Esophagus muscularis mucosa (tissue), 4 donors: ENCODE data around the gene SDK1.

ENCODE experiments used
- EP300 ChIP-seq: sonication (generic); formaldehyde crosslinking; IDR thresholded peaks from one replicate; pipeline ENCODE4 v1.6.1; 2017; ENCODE audit warnings: antibody characterized with exemption
- POLR2A ChIP-seq: fragments of 450-650 bp; IDR thresholded peaks from one replicate; pipeline ENCODE4 v1.6.1; 2017; ENCODE audit warnings: antibody characterized with exemption, moderate library complexity, mild to moderate bottlenecking, low read depth
- POLR2AphosphoS5 ChIP-seq, 2 donors: sonication (generic); formaldehyde crosslinking; IDR thresholded peaks; one replicate each; pipeline ENCODE4 v1.6.1; 2017; ENCODE audit warnings: antibody characterized with exemption in 2 of 2
- TF ChIP-seq, protein P1 (sequence below), 3 experiments: fragments of 200-600 bp in 2 of 3; fragments of 450-650 bp in 1 of 3; sonication (generic) in 2 of 3; IDR thresholded peaks; one replicate each; pipeline ENCODE4 v1.5.1; 2017 to 2019; ENCODE audit warnings: antibody characterized with exemption in 3 of 3, mild to moderate bottlenecking in 2 of 3, moderate library complexity in 1 of 3

- TF ChIP-seq, protein P1, sequence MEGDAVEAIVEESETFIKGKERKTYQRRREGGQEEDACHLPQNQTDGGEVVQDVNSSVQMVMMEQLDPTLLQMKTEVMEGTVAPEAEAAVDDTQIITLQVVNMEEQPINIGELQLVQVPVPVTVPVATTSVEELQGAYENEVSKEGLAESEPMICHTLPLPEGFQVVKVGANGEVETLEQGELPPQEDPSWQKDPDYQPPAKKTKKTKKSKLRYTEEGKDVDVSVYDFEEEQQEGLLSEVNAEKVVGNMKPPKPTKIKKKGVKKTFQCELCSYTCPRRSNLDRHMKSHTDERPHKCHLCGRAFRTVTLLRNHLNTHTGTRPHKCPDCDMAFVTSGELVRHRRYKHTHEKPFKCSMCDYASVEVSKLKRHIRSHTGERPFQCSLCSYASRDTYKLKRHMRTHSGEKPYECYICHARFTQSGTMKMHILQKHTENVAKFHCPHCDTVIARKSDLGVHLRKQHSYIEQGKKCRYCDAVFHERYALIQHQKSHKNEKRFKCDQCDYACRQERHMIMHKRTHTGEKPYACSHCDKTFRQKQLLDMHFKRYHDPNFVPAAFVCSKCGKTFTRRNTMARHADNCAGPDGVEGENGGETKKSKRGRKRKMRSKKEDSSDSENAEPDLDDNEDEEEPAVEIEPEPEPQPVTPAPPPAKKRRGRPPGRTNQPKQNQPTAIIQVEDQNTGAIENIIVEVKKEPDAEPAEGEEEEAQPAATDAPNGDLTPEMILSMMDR (IDR thresholded peaks at IDR 0.05), result no peak
- TF ChIP-seq POLR2A, result no peak
- no peak for TF ChIP-seq POLR2AphosphoS5 (IDR thresholded peaks at IDR 0.05)
- no peak for TF ChIP-seq EP300
Observed at GRCh38 chr7:3923307-3923918, 622.4 kb downstream of the SDK1 start.
